Activated CD4-positive, alpha-beta T cell treated with anti-CD3 and anti-CD28 coated beads for 36 hours (primary cell): ENCODE measurements around the gene BLOC1S4. TPM values are rescaled to one million over a fixed set of nuclear protein-coding genes. Genes with fewer than 3 reads are reported as not detected.
"Not testable (repeated sequence)": the region's sequence is repeated elsewhere in the genome, so short reads cannot be mapped to it uniquely, and the experiment has no call there.

Source experiments
- ATAC-seq: fragments of 200-7000 bp; cut with Tn5 transposase; one replicate; pipeline ENCODE4 v1.10.0; 2021; ENCODE audit warnings: mild to moderate bottlenecking, moderate library complexity
- CTCF ChIA-PET: fragments of 350-600 bp; sonication (Branson Sonifier 250); formaldehyde crosslinking; loops from one replicate; lab custom pipeline; 2021; ENCODE audit warnings: antibody characterized with exemption; lab: Charles Lee
- POLR2A ChIA-PET: fragments of 350-600 bp; sonication (Branson Sonifier 250); formaldehyde crosslinking; loops from one replicate; lab custom pipeline; 2021; ENCODE audit warnings: antibody characterized with exemption, inconsistent platforms; lab: Charles Lee
- DNase-seq: peaks from one replicate; pipeline ENCODE4 v3.0.0-alpha.2; 2020
- H3K27ac Mint-ChIP-seq: one replicate; pipeline ENCODE4 v1.8.0; 2021; ENCODE audit warnings: mixed read lengths
- H3K27me3 Mint-ChIP-seq: one replicate; pipeline ENCODE4 v1.8.0; 2021; ENCODE audit warnings: mixed read lengths
- H3K36me3 Mint-ChIP-seq: one replicate; pipeline ENCODE4 v1.8.0; 2021; ENCODE audit warnings: low read depth, mixed read lengths
- H3K4me1 Mint-ChIP-seq: one replicate; pipeline ENCODE4 v1.8.0; 2021; ENCODE audit warnings: mixed read lengths
- H3K4me3 Mint-ChIP-seq: one replicate; pipeline ENCODE4 v1.8.0; 2021; ENCODE audit warnings: mild to moderate bottlenecking, moderate library complexity, mixed read lengths
- H3K9me3 Mint-ChIP-seq: one replicate; pipeline ENCODE4 v1.8.0; 2021; ENCODE audit warnings: low read depth, mixed read lengths
- intact Hi-C, 2 experiments: fragments of 100-400 bp; cut with DNase I in 1 of 2; cut with micrococcal nuclease in 1 of 2; formaldehyde crosslinking; loops; one replicate each; pipeline versions ENCODE4 v1.14.2 to v1.15.1; 2022 to 2024; cut with DNase I, micrococcal nuclease
- total RNA-seq, 2 experiments: library from RNA; stranded (reverse); gene quantifications; one replicate each; pipeline ENCODE4 v1.2.3, GENCODE V29; 2021

BLOC1S4 gene
- total RNA-seq, 2 experiments from 2014 or later = 10.1 to 16.7 TPM

DNA sequence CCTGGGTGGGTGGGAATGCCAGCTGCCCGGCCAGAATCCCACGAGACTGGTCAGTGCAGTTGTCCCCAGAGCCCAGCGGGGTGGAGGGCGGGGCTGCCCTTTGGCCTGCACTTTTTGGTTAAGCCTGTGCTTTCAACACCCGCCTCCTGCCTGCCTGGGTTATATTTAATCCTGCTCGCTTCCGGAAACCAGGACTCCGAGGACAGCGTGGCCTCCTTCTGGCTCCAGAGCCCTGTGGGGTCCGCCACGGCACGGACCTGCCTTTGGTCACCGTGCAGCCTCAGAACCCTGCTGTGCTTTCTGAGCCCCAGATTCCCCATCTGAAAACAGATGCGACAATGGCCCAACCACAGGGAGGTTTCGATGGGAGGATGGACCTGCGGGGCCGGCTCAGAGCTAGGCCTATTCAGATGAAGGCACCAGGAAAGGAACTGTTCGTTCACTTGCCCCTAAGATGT, 37.2 kb downstream of the BLOC1S4 start:
- intact Hi-C loops = no loop called here
- ChIA-PET CTCF (interaction anchor here (1.6 kb wide), 1 partner anchor 120 kb away, joined by 7 read pairs; no protein-coding TSS in a partner anchor), POLR2A (no interaction called here)
- Mint-ChIP-seq H3K27ac (no peak overlapping the region), H3K9me3 (no peaks in the 10 kb centered on the region), H3K27me3 (no peaks in the 10 kb centered on the region), H3K4me1 (peaks cover 10% of the 10 kb centered on the region), H3K36me3 (no peaks in the 10 kb centered on the region), H3K4me3 (no peak overlapping the region)
- ATAC-seq = no peak
- no peak for DNase-seq

DNA sequence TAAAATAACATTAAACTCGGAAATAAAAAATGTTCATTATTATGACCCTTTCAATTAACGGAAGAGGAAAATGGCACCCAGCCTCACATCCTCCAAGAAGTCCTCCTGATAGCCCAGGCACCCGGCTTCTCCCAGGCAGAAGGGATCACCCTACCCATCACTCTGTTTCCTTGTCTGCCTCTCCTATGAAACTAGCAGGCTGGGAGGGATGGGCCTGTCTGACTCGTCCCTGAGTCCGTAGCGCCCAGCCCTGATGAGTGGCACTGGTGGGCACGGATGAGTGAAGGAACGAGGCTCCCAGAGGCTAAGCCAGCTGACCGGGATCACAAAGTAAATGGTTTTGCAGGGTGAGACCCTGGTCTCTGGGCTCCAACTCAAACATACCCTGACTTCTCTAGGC, 37.9 kb downstream of the BLOC1S4 start:
- Mint-ChIP-seq H3K4me1 (peaks cover 10% of the 10 kb centered on the region), H3K27me3 (no peaks in the 10 kb centered on the region), H3K27ac (no peak overlapping the region), H3K36me3 (no peaks in the 10 kb centered on the region), H3K9me3 (no peaks in the 10 kb centered on the region), H3K4me3 (no peak overlapping the region)
- intact Hi-C loops = no loop called here
- ChIA-PET POLR2A (no interaction called here), CTCF (interaction anchor here (0.7 to 1.6 kb wide), 2 partner anchors 119 to 213 kb away, joined by 3 to 7 read pairs; no protein-coding TSS in a partner anchor)
- no peak for ATAC-seq
- no peak for DNase-seq

DNA sequence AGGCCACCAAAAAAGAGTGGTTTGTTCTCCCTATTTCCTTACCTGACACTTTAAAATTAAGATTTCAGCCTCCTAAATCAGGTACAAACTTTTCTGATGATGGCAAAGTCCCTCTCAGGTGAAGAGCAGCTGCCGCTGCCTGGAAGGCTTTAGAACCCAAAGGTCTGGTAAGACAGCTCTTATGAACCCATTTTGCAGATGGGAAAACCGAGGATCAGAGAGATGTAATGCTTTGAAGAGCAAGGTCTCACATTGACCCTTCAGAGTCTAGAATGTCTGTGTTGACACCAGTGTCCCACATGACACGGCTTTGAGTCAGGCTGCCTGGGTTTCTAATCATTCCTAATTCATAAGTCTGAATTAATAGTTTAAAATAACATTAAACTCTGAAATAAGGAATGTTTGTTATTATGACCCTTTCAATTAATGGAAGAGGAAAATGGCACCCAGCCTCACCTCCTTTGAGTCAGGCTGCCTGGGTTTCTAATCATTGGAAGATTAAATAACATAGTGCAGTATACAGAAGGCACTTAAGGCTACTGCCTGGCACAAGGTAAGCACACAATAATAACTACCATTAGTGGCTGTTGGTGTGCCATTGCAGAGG, 38.6 kb downstream of the BLOC1S4 start:
- H3K4me1 Mint-ChIP-seq = peaks cover 10% of the 10 kb centered on the region
- no peaks in the 10 kb centered on the region for H3K9me3 Mint-ChIP-seq
- H3K36me3 Mint-ChIP-seq = no peaks in the 10 kb centered on the region
- ChIA-PET CTCF (interaction anchor here (1.6 kb wide), 1 partner anchor 118 kb away, joined by 7 read pairs; no protein-coding TSS in a partner anchor), POLR2A (no interaction called here)
- H3K27me3 Mint-ChIP-seq = no peaks in the 10 kb centered on the region
- H3K27ac Mint-ChIP-seq = no peak overlapping the region
- no peak overlapping the region for H3K4me3 Mint-ChIP-seq
- ATAC-seq = no peak
- intact Hi-C loops = no loop called here
- no peak for DNase-seq

DNA sequence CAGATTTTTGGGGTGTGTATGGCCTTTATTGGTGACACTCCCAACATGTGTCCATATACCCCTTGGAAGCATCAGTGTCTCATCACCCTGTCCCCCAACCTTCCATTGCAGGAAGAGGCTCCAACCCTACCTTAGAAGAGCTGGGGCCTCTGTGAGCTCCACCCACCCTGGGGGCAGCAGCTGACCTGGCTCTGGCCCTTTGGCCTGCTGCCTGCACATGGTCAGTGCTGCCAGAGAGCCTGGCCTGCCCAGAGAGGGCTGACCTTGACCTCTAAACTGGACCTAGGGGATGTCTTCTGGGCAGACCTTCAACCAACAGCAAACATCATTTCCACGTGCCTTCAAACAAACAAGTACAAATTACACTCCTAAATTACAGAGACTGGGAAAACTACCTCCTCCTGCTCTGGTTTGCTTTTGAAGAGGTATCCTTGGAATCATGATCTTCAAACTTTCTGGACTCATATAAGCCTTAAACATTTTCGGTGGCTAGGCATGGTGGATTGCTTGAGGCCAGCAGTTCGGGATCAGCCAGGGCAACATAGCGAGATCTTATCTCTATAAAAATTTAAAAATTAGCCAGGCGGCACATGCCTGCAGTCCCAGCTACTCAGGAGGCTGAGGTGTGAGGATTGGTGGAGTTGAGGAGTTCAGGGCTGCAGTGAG, 39.2 kb downstream of the BLOC1S4 start:
- H3K27ac Mint-ChIP-seq = no peak overlapping the region
- peaks cover 10% of the 10 kb centered on the region for H3K4me1 Mint-ChIP-seq
- DNase-seq (no peak), ATAC-seq (no peak)
- intact Hi-C loops = no loop called here
- H3K27me3 Mint-ChIP-seq = no peaks in the 10 kb centered on the region
- ChIA-PET POLR2A (no interaction called here), CTCF (no interaction called here)
- no peak overlapping the region for H3K4me3 Mint-ChIP-seq
- no peaks in the 10 kb centered on the region for H3K9me3 Mint-ChIP-seq
- H3K36me3 Mint-ChIP-seq = no peaks in the 10 kb centered on the region

- ATAC-seq, POLR2A ChIA-PET, DNase-seq, H3K27ac Mint-ChIP-seq, intact Hi-C loops, H3K9me3 Mint-ChIP-seq, H3K36me3 Mint-ChIP-seq, H3K4me3 Mint-ChIP-seq, H3K27me3 Mint-ChIP-seq, H3K4me1 Mint-ChIP-seq: not testable (repeated sequence)
- CTCF ChIA-PET = interaction anchor here (0.6 kb wide), 1 partner anchor 35 kb away, joined by 3 read pairs; no protein-coding TSS in a partner anchor
Measured at GRCh38 chr4:6756345-6756744, 40.4 kb downstream of the BLOC1S4 start.

DNA sequence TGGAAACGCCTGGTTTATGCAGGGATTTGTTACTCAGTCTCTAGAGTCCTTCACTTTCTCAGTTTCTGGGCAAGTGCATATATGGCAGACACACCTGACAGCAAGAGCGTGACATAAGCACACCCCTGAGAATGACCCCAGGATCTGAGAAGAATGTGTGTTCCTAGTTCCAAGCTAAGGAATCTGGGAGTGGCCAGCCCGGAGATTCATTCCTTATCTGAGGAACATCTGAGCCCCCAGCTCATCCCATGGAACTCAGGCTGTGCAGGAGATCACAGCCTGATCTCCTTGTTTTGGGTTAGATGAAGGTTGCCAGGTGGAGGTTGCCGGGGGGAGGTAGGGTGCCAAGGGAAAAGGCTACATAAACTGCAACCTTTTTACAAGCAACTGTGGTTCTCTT, 42.8 kb downstream of the BLOC1S4 start:
- intact Hi-C loops = no loop called here
- H3K36me3 Mint-ChIP-seq = no peaks in the 10 kb centered on the region
- no peak overlapping the region for H3K27ac Mint-ChIP-seq
- DNase-seq = no peak
- no peak overlapping the region for H3K4me3 Mint-ChIP-seq
- ATAC-seq = no peak
- no peaks in the 10 kb centered on the region for H3K9me3 Mint-ChIP-seq
- H3K4me1 Mint-ChIP-seq = no peaks in the 10 kb centered on the region
- CTCF ChIA-PET = interaction anchor here (1.4 kb wide), 1 partner anchor 115 kb away, joined by 7 read pairs; no protein-coding TSS in a partner anchor
- no peaks in the 10 kb centered on the region for H3K27me3 Mint-ChIP-seq
- POLR2A ChIA-PET = no interaction called here

- ATAC-seq (no peak), DNase-seq (no peak)
- no peaks in the 10 kb centered on the region for H3K27me3 Mint-ChIP-seq
- POLR2A ChIA-PET = no interaction called here
- H3K36me3 Mint-ChIP-seq = no peaks in the 10 kb centered on the region
- CTCF ChIA-PET = interaction anchor here (1.0 kb wide), 1 partner anchor 44 kb away, joined by 4 read pairs; no protein-coding TSS in a partner anchor
- H3K4me3 Mint-ChIP-seq = no peak overlapping the region
- H3K27ac Mint-ChIP-seq = no peak overlapping the region
- intact Hi-C loops = no loop called here
- no peaks in the 10 kb centered on the region for H3K4me1 Mint-ChIP-seq
- no peaks in the 10 kb centered on the region for H3K9me3 Mint-ChIP-seq
Measured at GRCh38 chr4:6760865-6761264, 44.9 kb downstream of the BLOC1S4 start.

- CTCF ChIA-PET = interaction anchor here (0.7 to 1.0 kb wide), 2 partner anchors 309 to 1059 kb away, joined by 3 to 4 read pairs; no protein-coding TSS in a partner anchor
- H3K4me3 Mint-ChIP-seq = no peak overlapping the region
- no peaks in the 10 kb centered on the region for H3K4me1 Mint-ChIP-seq
Measured at GRCh38 chr4:6761649-6762615, 46.0 kb downstream of the BLOC1S4 start.

DNA sequence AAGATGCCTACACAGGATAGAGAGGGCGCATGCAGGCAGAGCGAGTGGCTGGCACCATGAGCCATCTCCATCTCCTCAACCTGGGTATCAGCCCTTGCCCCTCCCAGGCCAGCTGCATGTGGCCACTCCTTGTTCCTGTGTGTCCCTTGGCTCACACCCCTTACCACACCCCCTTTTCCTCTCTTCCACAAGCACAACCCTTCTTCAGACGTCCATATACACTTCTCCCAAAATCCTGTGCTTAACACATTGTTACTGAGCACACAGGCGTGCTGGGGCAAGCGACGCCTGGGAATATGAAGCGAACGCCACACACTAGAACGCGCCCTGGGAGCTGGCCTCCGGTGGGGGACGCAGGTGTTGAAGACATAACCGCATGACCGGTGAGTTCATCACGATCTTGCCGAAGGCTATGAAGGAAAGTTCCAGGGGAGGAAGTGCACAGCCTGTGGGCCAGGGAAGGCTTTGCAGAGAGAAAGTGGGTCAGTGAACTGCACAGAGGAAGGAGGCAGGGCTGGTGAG, 47.4 kb downstream of the BLOC1S4 start:
- Mint-ChIP-seq H3K4me3 (no peak overlapping the region), H3K9me3 (no peaks in the 10 kb centered on the region), H3K4me1 (peaks cover under 1% of the 10 kb centered on the region), H3K27me3 (no peaks in the 10 kb centered on the region), H3K36me3 (no peaks in the 10 kb centered on the region), H3K27ac (no peak overlapping the region)
- ChIA-PET CTCF (no interaction called here), POLR2A (no interaction called here)
- intact Hi-C loops = no loop called here
- ATAC-seq (no peak), DNase-seq (no peak)

More at GRCh38 chr4:6761649-6762615, 46.0 kb downstream of the BLOC1S4 start:
- H3K9me3 Mint-ChIP-seq = no peaks in the 10 kb centered on the region
- intact Hi-C loops = no loop called here
- ATAC-seq (no peak), DNase-seq (no peak)
- no peaks in the 10 kb centered on the region for H3K27me3 Mint-ChIP-seq
- POLR2A ChIA-PET = no interaction called here
- no peak overlapping the region for H3K27ac Mint-ChIP-seq
- H3K36me3 Mint-ChIP-seq = no peaks in the 10 kb centered on the region

GRCh38 chr4:6764976-6765620, 49.1 kb downstream of the BLOC1S4 start:
- ChIA-PET POLR2A (no interaction called here), CTCF (interaction anchor here (1.1 kb wide), 1 partner anchor 19 kb away, joined by 4 read pairs; no protein-coding TSS in a partner anchor)
- Mint-ChIP-seq H3K4me3 (no peak overlapping the region), H3K36me3 (no peaks in the 10 kb centered on the region), H3K4me1 (peaks cover 13% of the 10 kb centered on the region), H3K27ac (no peak overlapping the region), H3K9me3 (no peaks in the 10 kb centered on the region), H3K27me3 (no peaks in the 10 kb centered on the region)
- no peak for DNase-seq
- intact Hi-C loops = no loop called here
- ATAC-seq = no peak
